ENCODE results near the gene SLC6A19. TPM values are rescaled to one million over a fixed set of nuclear protein-coding genes. Genes with fewer than 3 reads are reported as not detected.

The SLC6A19 gene
- total RNA-seq, 1 donor from 2014 or later: not detected

DNA sequence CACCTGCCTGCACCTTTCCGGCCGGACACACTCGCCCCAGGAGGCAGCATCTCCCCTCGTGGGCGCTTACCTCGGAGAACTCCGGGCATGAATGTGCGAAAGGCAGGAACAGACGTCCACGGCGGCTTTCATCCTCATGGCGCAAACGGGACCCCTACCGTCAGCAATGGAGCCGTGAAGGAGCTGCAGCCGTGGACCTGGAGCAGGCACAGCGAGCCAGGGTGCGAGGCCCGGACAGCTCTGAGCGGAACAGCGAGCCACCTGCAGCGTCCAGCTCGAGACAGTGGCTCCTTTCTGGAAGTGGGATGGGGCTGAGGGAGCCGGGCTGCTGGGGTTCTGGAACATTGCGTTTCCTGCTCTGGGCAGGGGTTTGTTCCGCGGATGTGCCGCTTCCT lies 7.8 kb upstream of the SLC6A19 start:
- no peak for DNase-seq (ENCODE audit: low read depth, low spot score)

DNA sequence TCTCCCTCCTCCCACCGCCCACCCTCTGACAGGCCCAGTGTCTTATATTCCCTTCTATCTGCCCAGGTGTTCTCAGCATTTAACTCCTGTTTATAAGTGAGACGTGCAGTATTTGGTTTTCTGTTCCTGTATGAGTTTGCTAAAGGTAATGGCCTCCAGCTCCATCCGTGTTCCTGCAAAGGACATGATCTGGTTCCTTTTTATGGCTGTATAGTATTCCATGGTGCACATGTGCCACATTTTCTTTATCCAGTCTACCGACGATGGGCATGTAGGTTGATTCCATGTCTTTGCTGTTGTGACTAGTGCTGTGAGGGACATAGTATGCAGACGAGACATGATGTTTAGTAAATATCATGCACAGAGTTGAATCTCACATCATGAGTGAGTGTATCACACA lies 7.0 kb upstream of the SLC6A19 start:
- no peak for DNase-seq (ENCODE audit: low read depth, low spot score)

DNA sequence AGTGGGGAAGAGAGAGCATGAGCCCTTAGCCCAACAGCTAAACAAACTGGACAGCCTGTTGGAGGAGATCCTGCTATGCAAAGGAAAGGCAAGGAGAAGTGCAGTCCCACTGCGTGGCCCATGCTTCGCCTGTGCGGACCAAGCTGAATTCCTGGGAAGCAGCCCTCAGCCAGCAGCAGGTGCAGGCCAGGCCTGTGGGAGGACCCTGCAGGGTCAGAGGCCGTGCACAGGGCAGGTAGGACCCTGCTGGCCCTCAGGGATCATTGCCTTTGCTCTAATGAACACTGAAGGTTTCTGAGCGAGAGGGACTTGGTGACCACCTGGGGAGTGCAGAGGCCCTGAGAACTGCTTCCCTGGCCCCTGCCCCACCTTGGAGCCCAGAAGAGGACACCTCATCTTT lies 6.0 kb upstream of the SLC6A19 start:
- no peak for DNase-seq (ENCODE audit: low read depth, low spot score)

DNA sequence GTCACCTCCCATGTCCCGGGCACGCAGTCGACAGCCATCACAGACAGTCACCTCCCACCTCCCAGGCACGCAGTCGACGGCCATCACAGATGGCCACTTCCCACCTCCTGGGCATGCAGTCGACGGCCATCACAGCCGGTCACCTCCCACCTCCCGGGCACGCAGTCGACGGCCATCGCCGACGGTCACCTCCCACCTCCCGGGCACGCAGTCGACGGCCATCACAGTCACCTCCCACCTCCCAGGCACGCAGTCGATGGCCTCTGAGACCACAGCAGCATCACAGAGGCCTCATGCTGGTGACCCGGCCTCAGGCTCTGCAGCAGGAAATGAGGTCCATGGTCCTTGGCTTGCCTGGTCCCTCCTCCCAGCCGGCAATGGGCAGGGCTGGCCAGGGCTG lies 5.5 kb upstream of the SLC6A19 start:
- DNase-seq (ENCODE audit: low read depth, low spot score): no peak

DNA sequence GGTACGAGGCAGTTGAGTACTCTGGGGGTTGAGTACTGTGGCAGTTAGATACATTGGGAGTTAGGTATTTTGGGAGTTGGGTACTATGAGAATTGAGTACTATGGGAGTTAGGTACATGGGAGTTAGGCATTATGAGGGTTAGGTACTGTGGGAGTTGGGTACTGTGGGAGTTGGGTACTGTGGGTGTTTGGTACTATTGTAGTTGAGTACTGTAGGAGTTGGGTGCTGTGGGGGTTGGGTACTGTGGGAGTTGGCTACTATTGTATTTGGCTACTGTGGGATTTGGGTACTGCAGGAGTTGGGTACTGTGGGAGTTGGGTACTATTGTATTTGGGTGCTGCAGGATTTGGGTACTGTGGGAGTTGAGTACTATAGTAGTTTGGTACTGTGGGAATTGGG lies 4.8 kb upstream of the SLC6A19 start:
- DNase-seq (ENCODE audit: low read depth, low spot score): no peak

DNA sequence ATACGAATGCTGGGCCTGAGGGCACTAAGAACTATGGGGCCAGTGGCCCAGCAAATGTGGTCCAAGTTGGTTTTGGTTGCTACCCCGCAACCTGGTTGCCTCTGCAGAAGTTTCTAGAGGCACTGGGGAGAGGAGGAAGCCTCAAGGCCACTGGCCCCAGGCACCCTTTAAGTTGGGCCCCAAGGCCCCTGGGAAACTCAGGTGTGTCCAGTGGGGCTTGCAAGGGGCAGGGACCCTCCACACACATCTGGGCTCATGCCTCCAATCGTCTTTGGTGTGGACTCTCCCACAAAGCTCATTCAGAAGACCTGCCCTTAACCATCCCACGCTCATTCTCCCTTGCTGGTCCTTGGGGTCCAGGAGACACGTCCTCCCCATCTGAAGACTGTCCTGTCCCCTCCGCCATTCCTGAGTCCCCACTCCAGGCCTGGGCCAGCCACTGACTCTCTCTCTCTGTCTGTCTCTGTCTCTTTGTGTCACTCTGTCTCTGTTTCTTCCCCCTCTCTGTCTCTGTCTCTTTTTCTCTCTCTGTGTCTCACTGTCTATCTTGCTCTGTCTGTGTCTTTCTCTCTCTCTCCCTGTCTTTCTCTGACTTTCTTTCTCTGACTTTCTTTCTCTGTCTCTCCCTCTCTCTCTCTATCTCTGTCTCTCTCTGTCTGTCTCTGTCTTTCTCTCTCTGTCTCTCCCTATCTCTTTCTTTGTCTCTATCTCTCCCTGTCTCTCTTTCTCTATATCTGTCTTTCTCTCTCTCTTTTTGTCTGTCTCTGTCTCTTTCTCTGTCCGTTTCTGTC lies 3.3 kb upstream of the SLC6A19 start:
- no peak for DNase-seq (ENCODE audit: low read depth, low spot score)

DNA sequence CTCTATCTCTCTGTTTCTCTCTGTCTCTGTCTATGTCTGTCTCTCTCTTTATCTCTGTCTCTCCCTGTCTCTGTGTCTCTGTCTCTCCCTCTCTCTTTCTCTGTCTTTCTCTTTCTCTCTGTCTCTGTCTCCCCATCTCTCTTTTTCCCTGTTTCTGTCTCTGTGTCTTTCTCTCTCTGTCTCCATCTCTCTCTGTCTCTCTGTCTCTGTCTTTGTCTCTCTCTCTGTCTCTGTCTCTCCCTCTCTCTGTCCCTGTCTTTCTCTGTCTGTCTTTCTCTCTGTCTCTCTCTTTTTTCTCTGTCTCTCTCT lies 2.1 kb upstream of the SLC6A19 start:
- DNase-seq (ENCODE audit: low read depth, low spot score): no peak

DNA sequence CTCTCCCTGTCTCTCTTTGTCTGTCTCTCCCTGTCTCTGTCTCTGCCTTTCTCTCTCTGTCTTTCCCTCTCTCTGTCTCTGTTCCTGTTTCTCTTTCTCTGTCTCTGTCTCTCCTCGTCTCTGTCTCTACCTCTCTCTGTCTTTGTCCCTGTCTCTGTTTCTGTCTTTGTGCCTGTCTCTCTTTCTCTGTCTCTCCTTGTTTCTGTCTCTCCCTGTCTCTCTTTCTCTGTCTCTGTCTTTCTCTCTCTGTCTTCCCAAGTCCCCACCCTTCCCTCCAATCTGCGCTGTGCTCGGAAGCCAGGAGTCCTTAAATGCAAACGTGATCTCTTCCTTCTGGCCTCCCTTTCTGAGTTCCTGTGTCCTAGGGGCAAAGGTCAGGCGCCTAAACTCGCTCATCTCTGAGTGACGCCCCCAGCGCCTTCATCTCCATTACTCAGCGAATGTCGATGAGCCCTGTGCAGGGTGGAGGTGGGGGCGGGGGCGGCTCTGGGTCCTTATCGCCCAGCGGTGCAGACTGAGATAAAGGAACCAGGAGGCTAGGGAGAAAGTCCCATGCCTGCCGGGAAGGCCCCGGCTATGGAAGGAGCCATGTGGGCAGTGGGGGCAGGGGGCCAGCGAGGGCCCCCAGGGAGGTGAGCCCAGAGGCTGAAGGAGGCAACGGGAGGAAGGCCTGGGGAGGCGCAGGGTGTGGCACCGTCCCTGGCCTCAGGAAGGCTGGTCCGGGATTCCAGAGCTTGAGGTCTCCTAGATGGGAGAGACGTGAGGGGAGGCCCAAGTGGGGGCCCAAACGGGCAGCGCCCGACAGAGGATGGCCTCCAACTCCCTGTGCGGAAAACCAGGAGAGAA lies 1.5 kb upstream of the SLC6A19 start:
- DNase-seq (ENCODE audit: low read depth, low spot score): no peak

DNA sequence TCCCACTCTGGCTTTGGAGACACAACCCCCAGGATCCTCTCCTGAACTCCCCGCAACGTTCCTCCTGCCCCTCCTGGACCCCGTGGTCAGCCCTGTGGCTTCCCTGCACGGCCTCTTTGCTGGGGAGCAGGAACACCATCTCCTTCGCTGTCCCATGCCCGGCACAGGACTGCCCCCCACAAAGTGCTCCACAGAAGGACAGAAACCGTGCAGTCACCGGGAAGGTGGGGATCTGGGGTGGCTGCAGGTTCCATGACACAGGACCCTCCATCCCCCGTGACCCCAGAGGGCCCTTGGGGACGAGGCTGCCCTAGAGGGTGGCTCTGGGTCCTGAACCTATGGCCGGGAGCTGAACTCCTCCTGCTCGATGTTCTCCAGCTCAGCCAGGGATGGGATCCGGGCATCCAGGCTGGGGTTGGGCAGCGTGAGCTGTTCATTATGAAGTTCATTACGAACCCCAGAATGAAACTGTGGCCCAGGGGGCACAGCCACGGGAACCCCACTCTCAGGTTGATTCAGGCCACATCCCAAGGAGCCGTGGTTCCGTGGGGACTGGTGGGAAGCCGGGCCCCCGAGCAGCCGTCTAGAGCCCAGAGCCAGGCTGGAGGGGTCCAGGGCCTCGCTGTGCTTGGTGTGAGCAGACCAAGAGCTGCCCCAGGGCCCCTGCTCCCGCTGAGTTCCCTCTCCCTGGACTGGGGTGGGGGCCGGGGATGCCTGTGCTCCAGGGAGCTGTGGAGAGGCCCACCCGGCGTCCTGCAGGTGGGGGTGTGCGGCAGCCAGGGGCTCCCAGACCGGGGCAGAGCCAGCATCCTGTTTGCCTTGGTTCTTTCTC lies 684 bp upstream of the SLC6A19 start:
- no peak for DNase-seq (ENCODE audit: low read depth, low spot score)

DNA sequence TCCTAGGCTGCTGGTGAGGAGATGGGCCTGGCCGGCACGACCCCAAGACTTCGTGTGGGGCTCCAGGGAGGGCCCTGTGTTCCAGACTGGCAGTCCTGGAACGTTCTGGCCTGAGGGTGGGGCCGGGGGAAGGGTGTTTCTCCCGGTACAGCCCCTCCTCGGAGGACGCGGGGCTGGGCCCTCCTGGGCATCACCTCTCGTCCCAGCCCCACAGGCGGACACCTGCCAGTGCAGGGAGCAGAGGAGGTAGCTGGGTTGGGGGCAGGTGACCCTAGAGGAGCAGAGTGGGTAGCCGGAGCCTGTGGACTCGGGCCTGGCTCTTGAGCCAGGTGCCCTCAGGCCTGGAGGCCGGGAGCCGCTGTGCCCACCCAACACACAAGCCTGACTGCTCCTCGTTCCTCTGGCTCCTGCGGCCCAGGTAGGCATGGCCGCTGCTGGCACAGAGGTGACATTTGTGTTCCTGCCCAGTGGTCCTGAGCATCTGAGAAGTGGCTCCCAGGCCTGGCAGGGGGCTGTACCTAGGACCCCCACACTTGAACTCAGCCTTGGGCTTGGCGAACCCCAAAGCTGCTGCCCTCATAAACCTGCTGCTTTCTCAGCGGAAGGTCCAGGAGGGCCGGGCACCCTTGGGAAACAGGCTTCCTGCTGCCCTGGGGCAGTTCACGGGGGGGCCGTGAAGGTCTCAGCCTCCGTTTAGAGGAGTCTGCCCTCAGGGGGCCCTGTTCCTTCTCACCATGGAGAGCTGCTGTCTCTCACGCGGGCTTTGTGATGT lies 817 bp downstream of the SLC6A19 start:
- DNase-seq (ENCODE audit: low read depth, low spot score): no peak

DNA sequence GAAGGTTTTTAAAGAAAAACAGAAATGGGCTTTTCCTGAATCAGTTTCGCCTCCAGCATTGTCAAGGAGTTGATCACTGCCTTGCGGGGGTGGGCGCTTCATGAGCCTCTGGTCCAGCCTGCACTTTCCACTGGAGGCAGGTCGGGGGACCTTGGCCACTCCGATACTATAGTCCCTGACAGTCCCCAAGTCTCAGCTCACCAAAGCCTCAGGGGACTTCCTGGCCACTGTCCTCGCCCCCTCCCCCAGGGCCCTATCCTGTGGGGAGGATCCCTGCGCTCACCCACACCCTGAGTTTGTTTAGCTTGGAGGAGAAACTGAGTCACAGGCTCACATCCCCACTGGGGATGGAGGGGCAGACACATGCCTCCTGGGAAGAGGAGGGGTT lies 1.4 kb downstream of the SLC6A19 start:
- DNase-seq (ENCODE audit: low read depth, low spot score): no peak

DNA sequence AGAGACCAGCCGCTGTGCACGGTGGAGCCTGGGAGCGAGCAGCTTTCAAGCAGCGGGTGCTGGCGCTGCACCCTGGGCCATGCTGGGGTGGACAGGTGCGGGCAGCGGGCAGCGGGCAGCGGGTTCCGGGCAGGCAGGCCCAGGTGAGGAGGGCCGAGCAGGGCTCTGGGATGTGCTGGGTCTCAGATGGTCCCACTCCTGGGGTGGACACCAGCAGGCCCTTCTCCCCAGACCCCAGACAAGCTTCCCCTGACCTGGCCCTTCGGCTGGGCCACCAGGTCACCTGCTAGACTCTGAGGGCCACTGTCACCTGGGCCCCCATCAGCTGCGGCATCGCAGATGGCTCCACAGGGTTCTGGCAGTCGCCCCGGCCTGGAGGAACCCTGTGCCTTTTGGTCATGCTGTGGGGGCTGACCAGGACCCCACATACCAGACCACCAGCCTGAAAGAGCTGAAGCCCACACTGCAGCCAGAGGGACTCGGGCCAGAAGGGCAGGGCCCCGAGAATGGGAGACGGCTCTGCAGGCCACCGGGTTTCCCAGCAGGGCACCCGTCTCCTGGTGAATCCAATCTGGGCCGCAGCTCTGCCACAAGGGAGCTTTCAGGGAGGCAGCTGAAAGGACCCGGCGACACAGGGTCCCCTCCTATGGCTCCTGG lies 2.0 kb downstream of the SLC6A19 start:
- no peak for DNase-seq (ENCODE audit: low read depth, low spot score)

DNA sequence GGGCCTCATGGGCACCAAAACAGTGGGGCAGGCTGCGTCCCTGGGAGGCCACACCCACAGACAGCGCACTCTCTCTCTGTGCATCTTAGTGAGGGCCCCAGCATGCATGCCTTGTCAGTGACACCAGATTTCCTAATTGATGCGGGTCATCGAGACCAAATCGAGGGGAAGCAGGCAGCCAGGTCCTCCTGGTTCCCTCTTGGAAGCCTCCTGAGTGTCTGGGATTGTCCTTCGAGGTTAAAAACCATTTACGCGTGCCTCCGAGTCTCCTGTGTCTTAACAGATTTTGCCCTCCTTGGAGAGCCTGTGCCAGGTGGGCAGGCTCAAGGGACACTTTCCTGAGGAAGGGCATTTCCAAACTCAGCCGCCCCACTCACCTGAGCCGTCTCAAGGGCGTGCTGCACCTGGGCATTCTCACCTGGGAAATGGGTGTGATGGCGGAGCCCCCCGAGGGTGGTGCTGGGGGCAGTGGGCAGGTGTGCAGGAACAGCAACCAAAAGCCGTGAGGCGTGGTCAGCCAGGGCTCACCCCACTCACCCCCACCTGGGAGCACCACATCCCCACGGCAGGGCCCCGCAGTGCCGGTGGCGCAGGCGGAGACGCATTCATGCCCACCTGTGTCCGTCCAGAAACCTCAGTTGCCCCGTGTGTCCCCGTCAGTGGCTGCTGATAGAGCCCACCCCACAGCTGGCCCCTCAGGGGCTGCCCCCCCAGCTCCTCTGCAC lies 2.7 kb downstream of the SLC6A19 start:
- DNase-seq (ENCODE audit: low read depth, low spot score): no peak

DNA sequence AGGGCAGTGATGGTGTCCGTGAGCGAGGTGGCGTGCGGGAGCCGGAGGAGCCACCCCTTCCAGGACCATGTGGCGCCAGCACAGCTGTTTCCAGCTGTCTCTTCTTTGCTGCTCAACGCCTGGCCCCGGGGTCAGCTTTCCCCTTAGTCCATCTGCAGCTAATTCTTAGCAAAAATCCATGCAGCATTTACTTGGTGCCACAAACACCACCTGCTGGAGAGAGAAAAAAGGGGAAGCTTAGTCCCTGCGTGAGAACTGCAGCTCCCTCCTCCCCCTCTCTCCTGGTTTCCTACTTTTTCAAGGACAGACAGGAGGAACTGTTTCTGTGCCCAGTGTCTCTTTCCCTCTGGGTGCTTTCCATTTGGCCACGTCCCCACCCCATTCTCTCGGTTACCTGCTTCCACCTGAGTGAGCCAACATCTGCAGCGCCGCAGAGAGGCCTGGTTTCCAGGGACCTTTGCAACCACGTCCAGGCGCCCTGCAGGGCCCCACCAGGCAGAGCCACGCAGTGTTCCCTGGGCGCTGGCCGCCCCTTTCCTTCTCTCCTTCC lies 3.4 kb downstream of the SLC6A19 start:
- DNase-seq (ENCODE audit: low read depth, low spot score): no peak

DNA sequence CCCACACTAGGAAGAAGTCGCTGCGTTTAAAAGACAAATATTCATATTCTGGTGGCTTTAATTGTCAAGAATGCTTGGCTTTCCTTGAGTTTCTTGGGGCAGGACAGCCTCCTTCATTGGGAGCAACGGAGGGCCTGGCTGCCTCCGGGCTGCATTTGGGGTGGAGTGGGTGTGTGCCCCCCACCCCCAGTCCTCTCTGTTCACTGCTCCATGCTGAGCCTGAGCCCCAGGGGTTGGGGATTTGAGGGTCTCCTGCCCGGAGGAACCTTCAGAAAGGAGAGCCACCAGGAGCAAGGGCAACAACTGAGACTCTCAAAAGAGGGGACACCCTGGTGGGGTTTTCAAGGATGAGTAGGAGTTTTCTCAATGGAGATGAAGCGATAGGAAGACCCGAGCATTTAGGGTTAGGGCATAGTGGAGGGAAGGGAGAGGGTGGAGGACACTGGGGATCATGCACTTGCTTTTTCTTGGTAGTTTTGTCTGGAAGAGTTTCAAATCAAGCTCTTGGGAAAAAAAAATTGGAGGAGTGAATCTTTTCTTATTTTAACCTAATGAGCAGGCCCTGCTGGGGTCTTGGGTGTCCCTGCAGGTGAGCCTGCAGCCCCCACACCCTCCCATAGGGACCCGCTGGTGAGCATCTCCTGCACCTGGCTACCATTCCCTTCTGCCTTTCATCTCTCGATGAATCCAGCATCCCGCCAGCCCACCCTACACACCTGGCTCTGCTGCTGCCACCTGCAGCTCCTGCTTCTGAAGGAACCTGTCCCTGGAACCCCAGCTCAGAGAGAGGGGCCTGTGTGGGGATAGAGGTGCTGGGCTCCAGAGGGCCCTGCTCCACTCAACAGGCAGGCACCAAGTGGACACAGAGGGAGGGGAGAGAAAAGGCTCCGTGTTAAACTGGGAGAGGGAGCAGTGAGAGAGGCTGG lies 4.1 kb downstream of the SLC6A19 start:
- DNase-seq (ENCODE audit: low read depth, low spot score): no peak

DNA sequence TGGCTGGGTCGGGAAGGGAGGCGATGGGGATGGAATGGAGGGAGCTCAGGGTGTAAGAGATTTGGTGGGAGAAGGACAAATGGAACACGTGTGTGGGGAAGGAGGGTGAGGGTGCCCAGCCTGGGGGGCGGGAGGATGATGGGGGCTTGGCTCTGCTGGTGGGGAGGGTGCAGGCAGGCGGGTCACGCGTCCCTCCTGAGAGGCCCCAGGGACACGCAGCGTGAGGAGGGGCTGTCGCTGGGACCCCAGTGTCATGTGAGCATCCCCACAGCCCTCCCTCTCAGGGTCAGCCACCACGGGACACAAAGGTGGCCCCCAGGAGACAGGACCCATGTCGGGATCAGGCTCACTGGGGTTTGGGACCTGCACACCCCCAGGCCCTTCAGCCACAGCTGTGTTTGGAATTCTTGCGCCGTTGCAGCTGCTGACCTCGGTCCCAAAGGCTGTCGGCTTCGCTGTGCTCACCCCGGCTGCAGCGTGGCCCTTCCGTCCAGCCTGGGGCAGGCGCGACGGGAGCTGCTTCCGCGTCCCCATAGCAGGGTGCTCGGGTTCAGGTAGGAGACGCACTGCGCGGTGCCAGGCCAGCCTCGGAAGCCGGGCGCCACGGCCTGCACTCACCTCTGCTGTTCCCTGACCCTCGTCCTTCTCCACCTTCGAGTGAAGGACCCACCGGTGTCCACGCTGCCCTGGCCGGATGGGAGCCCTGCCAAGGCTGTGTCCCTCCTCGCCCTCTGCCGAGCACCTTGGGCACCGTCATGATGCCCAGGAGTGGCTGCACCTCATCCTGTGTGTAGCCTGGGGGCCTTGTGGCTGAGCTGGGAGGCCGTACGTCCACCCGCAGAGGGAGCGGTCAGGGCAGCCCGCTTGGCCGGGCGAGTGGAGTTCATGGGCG lies 5.4 kb downstream of the SLC6A19 start:
- DNase-seq (ENCODE audit: low read depth, low spot score): no peak

DNA sequence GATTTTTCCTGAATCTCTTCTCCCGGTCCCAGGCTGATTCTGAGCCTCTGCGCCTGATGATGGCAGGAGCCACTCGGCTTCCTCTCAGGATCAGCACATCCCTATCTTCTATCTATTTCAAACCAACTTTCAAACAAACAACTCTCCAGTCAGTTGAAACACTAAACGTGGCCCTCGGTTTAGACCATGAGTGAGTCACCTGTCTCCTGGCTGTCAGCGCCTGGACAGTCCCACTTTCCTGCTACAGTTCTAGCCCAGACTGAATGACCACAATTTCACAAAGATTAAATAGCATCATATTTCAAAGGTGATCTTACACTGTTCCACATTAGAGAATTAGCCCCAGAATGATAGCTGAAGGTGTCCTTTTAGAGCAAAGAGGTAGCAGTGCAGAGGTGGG lies 6.2 kb downstream of the SLC6A19 start:
- no peak for DNase-seq (ENCODE audit: low read depth, low spot score)

DNA sequence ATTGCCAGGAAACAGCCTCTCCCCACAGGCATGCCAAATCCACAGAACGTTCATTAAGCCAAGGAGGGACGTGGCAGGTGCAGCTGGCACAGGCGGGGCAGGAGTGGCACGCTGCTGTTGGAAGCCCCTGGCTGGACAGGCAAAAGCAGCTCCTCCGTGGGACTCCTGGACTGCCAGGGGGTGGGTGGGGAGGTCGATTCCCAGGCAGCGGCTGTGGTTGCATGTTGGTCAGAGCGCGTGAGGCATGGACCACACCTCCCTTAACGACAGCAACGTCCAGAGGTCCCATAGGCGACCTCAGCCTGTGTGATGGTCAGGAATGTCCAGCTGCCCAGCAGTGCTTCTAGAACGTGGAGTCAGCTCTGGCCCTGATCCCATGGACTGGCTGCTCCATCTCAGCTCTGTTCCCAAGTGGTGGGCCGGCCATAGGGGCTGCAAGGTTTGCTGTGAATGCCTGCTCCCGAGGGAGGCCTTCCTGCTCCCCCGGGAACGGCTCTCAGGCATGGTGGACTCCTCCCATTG lies 6.9 kb downstream of the SLC6A19 start:
- DNase-seq (ENCODE audit: low read depth, low spot score): no peak
